Measurements from ENCODE around the gene ATE1.

- TF ChIP-seq, protein P1, sequence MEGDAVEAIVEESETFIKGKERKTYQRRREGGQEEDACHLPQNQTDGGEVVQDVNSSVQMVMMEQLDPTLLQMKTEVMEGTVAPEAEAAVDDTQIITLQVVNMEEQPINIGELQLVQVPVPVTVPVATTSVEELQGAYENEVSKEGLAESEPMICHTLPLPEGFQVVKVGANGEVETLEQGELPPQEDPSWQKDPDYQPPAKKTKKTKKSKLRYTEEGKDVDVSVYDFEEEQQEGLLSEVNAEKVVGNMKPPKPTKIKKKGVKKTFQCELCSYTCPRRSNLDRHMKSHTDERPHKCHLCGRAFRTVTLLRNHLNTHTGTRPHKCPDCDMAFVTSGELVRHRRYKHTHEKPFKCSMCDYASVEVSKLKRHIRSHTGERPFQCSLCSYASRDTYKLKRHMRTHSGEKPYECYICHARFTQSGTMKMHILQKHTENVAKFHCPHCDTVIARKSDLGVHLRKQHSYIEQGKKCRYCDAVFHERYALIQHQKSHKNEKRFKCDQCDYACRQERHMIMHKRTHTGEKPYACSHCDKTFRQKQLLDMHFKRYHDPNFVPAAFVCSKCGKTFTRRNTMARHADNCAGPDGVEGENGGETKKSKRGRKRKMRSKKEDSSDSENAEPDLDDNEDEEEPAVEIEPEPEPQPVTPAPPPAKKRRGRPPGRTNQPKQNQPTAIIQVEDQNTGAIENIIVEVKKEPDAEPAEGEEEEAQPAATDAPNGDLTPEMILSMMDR (conservative IDR thresholded peaks at IDR 0.05) = no peak
- TF ChIP-seq ZFX (IDR thresholded peaks at IDR 0.05) = no peak
Observed at GRCh38 chr10:121813211-121813815, 114.5 kb downstream of the ATE1 start.
